ENCODE results near the gene TBL1X.

TBL1X gene

GRCh38 chrX:9510980-9511379 lies 46.1 kb downstream of the TBL1X start:
- Histone ChIP-seq H3K27me3 (ENCODE audit: control insufficient read depth, insufficient read depth, low read length) (no peaks in the 10 kb centered on the region), H3K9me3 (ENCODE audit: control insufficient read depth, insufficient read depth, low read length) (no peaks in the 10 kb centered on the region), H3K4me1 (ENCODE audit: control insufficient read depth, insufficient read depth, low read length) (no peaks in the 10 kb centered on the region), H3K9ac (ENCODE audit: low read depth, low read length) (no peak overlapping the region), H3K4me3 (ENCODE audit: low read depth, low read length) (no peak overlapping the region), H3K36me3 (ENCODE audit: control insufficient read depth, insufficient read depth, low read length) (no peaks in the 10 kb centered on the region)

DNA sequence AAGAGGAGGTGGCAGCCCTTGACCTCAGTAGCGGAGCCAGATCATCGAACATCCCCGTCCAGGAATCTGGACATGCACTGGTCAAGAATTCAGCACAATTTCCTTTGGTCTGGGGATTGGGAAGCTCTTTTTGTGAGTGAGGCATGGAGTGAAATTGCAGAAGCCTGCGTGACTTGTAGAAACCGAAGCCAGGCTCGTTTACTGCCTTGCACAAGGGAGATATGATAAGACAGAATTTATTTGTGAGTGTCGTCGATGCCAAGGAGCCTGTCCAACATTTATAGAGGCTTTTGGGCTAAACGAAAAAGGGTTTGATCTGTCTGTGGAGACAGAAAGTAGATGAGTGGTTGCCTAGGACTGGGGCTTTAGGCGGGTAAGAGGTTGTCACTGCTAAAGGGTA lies 50.6 kb downstream of the TBL1X start:
- H3K9ac ChIP-seq (ENCODE audit: low read depth, low read length): no peak overlapping the region
- no peak overlapping the region for H3K4me3 ChIP-seq (ENCODE audit: low read depth, low read length)
- no peaks in the 10 kb centered on the region for H3K27me3 ChIP-seq (ENCODE audit: control insufficient read depth, insufficient read depth, low read length)
- no peaks in the 10 kb centered on the region for H3K9me3 ChIP-seq (ENCODE audit: control insufficient read depth, insufficient read depth, low read length)
- peaks cover 5% of the 10 kb centered on the region for H3K4me1 ChIP-seq (ENCODE audit: control insufficient read depth, insufficient read depth, low read length)
- no peaks in the 10 kb centered on the region for H3K36me3 ChIP-seq (ENCODE audit: control insufficient read depth, insufficient read depth, low read length)

DNA sequence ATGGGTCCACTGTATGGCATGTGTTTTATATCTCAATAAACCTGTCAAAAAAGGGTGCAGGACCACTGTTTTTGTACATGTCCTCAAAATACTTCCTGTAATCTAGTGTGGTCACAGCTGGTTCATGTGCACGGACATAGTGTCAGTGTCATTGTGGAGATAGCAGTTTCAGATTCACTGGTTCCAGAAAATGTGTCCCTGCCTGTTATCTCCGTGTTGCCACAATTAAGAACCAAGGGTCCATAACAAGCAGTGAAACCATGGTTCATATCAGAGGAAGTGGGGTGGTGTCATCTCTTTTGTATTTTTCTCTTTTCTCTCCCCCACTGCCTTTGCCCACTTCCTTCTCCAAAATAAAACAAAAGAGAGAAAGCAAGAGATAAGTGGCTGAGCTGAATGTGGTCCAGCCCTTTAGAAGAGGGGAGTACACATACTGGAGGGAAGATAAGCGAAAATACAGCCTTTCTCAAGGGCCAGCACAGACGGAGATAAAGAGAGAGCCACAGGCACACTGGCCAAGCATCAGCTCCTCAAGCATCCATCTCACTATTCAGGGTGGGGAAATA lies 51.2 kb downstream of the TBL1X start:
- H3K4me1 ChIP-seq (ENCODE audit: control insufficient read depth, insufficient read depth, low read length): peaks cover 5% of the 10 kb centered on the region
- no peaks in the 10 kb centered on the region for H3K9me3 ChIP-seq (ENCODE audit: control insufficient read depth, insufficient read depth, low read length)
- no peak overlapping the region for H3K4me3 ChIP-seq (ENCODE audit: low read depth, low read length)
- no peaks in the 10 kb centered on the region for H3K27me3 ChIP-seq (ENCODE audit: control insufficient read depth, insufficient read depth, low read length)
- no peaks in the 10 kb centered on the region for H3K36me3 ChIP-seq (ENCODE audit: control insufficient read depth, insufficient read depth, low read length)
- H3K9ac ChIP-seq (ENCODE audit: low read depth, low read length): no peak overlapping the region

DNA sequence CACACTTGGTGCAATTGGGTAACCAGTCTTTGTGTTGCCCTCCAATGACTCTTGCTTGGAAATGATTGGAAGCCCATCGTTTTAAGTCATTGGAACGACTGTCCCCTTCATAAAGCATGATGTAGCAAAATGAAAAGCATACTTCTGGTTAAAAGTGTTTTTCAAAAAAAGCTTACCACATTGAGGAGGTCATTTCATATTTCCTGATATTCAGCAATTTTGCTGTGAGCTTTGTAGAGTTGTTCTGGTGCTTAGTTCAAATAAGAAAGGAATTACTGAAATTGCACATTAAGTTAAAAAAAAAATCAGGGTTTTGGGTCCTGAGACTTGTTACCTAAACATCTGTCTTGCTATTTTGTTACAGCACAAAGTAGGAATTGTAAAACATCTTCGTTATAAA lies 51.8 kb downstream of the TBL1X start:
- Histone ChIP-seq H3K36me3 (ENCODE audit: control insufficient read depth, insufficient read depth, low read length) (no peaks in the 10 kb centered on the region), H3K27me3 (ENCODE audit: control insufficient read depth, insufficient read depth, low read length) (no peaks in the 10 kb centered on the region), H3K4me3 (ENCODE audit: low read depth, low read length) (no peak overlapping the region), H3K4me1 (ENCODE audit: control insufficient read depth, insufficient read depth, low read length) (peaks cover 5% of the 10 kb centered on the region), H3K9ac (ENCODE audit: low read depth, low read length) (no peak overlapping the region), H3K9me3 (ENCODE audit: control insufficient read depth, insufficient read depth, low read length) (no peaks in the 10 kb centered on the region)

DNA sequence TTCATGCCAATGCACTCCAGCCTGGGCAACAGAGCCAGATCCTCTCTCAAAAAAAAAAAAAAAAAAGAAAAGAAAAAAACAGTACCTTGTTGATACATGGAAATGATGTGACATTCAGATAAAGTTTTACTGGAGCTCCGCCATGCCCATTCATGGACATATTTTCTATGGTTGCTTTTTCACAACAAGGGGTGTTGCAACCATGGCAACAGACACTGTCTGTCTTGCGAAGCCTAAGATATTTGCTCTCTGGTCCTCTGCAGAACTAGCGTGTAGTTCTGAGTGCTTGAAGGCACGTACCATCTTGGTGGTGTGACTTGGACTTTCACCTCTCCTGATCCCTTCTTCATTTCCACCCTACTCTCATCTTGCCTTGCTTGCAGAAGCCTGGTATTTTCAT lies 53.2 kb downstream of the TBL1X start:
- Histone ChIP-seq H3K36me3 (ENCODE audit: control insufficient read depth, insufficient read depth, low read length) (no peaks in the 10 kb centered on the region), H3K9ac (ENCODE audit: low read depth, low read length) (no peak overlapping the region), H3K9me3 (ENCODE audit: control insufficient read depth, insufficient read depth, low read length) (no peaks in the 10 kb centered on the region), H3K4me1 (ENCODE audit: control insufficient read depth, insufficient read depth, low read length) (peaks cover 5% of the 10 kb centered on the region), H3K4me3 (ENCODE audit: low read depth, low read length) (no peak overlapping the region), H3K27me3 (ENCODE audit: control insufficient read depth, insufficient read depth, low read length) (no peaks in the 10 kb centered on the region)

- Histone ChIP-seq H3K4me3 (ENCODE audit: low read depth, low read length) (no peak overlapping the region), H3K36me3 (ENCODE audit: control insufficient read depth, insufficient read depth, low read length) (no peaks in the 10 kb centered on the region), H3K4me1 (ENCODE audit: control insufficient read depth, insufficient read depth, low read length) (peaks cover 5% of the 10 kb centered on the region), H3K27me3 (ENCODE audit: control insufficient read depth, insufficient read depth, low read length) (no peaks in the 10 kb centered on the region), H3K9me3 (ENCODE audit: control insufficient read depth, insufficient read depth, low read length) (no peaks in the 10 kb centered on the region), H3K9ac (ENCODE audit: low read depth, low read length) (no peak overlapping the region)
Measured at GRCh38 chrX:9518889-9519288, 54.0 kb downstream of the TBL1X start.

GRCh38 chrX:9519546-9520216 lies 54.8 kb downstream of the TBL1X start:
- no peaks in the 10 kb centered on the region for H3K36me3 ChIP-seq (ENCODE audit: control insufficient read depth, insufficient read depth, low read length)
- no peaks in the 10 kb centered on the region for H3K27me3 ChIP-seq (ENCODE audit: control insufficient read depth, insufficient read depth, low read length)
- H3K9ac ChIP-seq (ENCODE audit: low read depth, low read length): no peak overlapping the region
- peaks cover 5% of the 10 kb centered on the region for H3K4me1 ChIP-seq (ENCODE audit: control insufficient read depth, insufficient read depth, low read length)
- H3K4me3 ChIP-seq (ENCODE audit: low read depth, low read length): no peak overlapping the region
- H3K9me3 ChIP-seq (ENCODE audit: control insufficient read depth, insufficient read depth, low read length): no peaks in the 10 kb centered on the region

DNA sequence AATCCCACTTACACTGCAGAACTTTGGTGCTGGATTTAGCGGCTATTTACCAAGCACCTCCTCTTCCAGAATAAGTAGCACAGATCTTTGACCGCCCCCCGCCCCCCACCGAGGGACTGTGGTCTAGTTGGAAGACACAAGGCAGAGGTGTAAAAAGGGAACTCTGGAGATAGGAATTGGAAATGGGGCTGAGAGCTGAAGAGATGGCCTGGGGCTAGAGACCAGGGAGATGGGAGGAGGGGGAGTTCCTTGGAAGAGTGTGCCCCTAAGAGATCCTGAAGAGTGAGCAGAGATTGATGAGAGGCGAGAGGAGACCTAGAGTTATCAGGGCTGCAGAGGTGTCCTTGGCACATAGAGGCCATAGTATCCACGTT lies 55.3 kb downstream of the TBL1X start:
- no peak overlapping the region for H3K9ac ChIP-seq (ENCODE audit: low read depth, low read length)
- no peaks in the 10 kb centered on the region for H3K9me3 ChIP-seq (ENCODE audit: control insufficient read depth, insufficient read depth, low read length)
- no peak overlapping the region for H3K4me3 ChIP-seq (ENCODE audit: low read depth, low read length)
- H3K27me3 ChIP-seq (ENCODE audit: control insufficient read depth, insufficient read depth, low read length): no peaks in the 10 kb centered on the region
- no peaks in the 10 kb centered on the region for H3K36me3 ChIP-seq (ENCODE audit: control insufficient read depth, insufficient read depth, low read length)
- peaks cover 5% of the 10 kb centered on the region for H3K4me1 ChIP-seq (ENCODE audit: control insufficient read depth, insufficient read depth, low read length)

- Histone ChIP-seq H3K9ac (ENCODE audit: low read depth, low read length) (no peak overlapping the region), H3K27me3 (ENCODE audit: control insufficient read depth, insufficient read depth, low read length) (no peaks in the 10 kb centered on the region), H3K9me3 (ENCODE audit: control insufficient read depth, insufficient read depth, low read length) (no peaks in the 10 kb centered on the region), H3K4me3 (ENCODE audit: low read depth, low read length) (no peak overlapping the region), H3K36me3 (ENCODE audit: control insufficient read depth, insufficient read depth, low read length) (no peaks in the 10 kb centered on the region), H3K4me1 (ENCODE audit: control insufficient read depth, insufficient read depth, low read length) (peaks cover 12% of the 10 kb centered on the region)
Measured at GRCh38 chrX:9522378-9523155, 57.7 kb downstream of the TBL1X start.

GRCh38 chrX:9525511-9526248 lies 60.8 kb downstream of the TBL1X start:
- Histone ChIP-seq H3K27me3 (ENCODE audit: control insufficient read depth, insufficient read depth, low read length) (no peaks in the 10 kb centered on the region), H3K4me1 (ENCODE audit: control insufficient read depth, insufficient read depth, low read length) (peaks cover 7% of the 10 kb centered on the region)

DNA sequence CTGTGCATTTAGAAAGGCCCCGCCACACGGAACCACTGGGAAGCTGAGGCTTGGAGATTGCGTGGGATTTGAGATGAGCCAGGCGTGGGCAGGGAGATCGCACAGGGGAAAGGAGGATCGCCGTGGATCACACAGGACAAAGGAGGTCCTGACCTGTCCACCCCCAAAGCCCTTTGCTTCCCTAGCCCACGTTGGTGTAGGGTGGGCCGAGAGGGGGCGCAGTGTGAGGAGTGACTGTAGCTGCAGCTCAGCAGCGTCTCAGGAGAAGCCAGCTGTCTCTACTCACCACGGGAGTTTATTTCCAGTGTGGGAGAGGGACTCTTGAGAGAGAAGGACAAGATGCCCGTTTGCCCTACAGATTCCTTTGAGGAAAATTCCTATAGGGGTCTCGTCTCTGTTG lies 62.1 kb downstream of the TBL1X start:
- Histone ChIP-seq H3K4me3 (ENCODE audit: low read depth, low read length) (no peak overlapping the region), H3K9ac (ENCODE audit: low read depth, low read length) (no peak overlapping the region), H3K36me3 (ENCODE audit: control insufficient read depth, insufficient read depth, low read length) (no peaks in the 10 kb centered on the region), H3K27me3 (ENCODE audit: control insufficient read depth, insufficient read depth, low read length) (no peaks in the 10 kb centered on the region), H3K4me1 (ENCODE audit: control insufficient read depth, insufficient read depth, low read length) (peaks cover 7% of the 10 kb centered on the region), H3K9me3 (ENCODE audit: control insufficient read depth, insufficient read depth, low read length) (no peaks in the 10 kb centered on the region)

More at GRCh38 chrX:9525511-9526248, 60.8 kb downstream of the TBL1X start:
- H3K4me3 ChIP-seq (ENCODE audit: low read depth, low read length): no peak overlapping the region
- H3K9me3 ChIP-seq (ENCODE audit: control insufficient read depth, insufficient read depth, low read length): no peaks in the 10 kb centered on the region
- H3K36me3 ChIP-seq (ENCODE audit: control insufficient read depth, insufficient read depth, low read length): no peaks in the 10 kb centered on the region
- H3K9ac ChIP-seq (ENCODE audit: low read depth, low read length): no peak overlapping the region
